ENCODE measurements around the gene GMPR.
A peak's percentile ranks its signal among the peaks of the same experiment; 100 is the strongest.

GMPR gene

DNA sequence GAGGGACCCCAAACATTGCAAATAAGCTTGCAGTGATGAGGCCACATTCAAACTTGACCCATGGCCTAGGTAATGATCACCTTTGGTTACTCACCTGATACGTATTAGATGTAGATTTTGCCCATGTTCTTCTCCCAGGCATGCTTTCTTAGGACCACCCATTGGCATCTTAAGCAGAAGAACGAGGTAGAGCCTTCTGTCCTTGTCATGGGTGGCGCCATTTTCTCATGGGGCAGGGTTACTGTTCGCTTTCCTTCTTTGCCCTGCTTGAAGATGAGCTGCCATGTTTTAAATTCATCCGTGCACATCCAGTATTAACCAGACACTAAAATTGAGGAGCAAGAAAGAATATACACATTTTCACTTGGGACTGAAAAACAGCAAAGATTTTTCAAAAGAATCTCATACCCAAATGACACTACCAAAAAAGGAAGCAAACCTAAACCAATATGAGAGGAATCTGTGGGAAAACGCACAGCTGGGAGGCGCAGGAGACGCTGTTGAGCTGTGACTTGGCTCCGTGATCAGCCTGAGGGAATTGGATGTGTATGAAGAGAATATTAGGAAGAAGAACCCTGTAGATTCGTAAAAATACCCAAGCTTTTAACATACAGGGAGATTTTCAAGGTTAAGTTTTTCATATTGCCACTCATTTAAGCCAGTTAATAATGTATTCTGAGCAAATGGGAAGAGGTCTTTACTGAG, 36.6 kb downstream of the GMPR start:
- DNase-seq: no peak

DNA sequence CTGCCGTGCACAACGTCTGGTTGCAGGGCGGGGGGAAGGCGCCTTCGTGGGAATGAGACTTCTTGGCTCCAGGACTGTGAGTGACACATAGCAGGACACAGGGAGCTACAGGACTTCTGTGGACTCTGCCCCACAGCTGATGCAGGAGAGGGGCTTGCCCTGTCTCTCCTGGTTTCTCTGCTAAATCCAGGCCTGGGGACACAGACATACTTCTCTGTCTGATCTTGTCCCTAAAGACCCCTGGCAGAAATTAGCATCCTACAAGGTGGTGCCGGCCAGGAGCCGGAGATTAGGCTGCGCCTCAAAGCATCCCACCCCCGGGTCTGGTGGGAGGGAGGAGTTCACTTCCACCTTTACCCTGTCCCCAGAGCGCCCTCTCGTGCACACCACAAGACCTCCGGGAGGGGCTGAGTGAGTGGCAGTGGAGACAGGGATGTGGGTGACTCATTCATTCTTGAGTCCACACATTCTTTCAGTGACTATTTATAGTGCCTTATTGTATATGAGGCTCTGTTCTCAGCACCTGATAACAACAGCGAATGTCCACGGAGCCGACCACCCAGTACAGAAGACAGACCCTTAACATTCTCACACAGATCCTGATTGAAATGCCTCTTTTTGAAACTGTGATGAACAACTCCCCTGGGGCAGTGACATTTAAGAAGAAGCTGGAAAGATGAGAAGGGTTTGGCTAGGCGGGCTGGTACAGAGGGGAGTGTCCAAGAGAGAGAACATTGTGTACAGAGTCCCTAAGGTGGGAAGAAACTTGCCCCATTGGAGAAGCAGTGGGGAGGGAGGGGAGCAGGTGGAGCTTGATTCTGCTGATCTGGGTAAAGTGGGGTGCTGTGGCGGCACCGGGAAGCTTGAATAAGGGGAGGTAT, 39.0 kb downstream of the GMPR start:
- no peak for DNase-seq

DNA sequence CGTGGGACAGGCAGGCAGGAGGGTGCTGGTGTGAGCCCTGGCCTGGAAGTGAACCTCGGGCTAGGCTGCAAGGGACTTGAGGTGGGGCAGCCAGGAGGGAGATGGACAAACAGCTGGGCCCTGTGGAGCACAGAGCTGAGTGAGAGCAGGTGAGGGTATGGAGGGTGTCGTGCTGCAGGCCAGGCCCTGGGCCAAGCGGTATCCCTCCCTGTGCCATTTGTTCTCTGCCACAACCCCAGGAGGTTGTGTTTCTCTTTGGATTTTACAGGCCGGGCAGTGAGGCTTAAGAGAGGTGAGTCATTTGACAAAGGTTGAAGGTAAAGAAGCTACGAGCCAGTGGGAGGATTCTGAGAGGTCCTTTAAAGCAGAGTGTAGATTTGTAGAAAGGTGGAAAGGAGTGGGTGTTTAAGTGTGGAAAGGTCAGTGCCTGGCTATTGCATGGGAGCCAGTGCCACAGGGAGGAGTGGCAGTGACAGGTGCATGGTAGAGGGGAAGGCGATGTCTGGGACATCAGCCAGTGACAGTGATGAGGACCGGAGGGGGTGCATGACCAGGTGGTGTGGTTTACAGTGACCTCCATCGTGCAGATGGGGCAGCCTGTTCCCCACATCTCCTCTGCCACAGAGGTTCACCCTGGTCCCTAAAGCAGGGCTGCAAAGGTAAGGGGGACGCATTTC, 39.8 kb downstream of the GMPR start:
- no peak for DNase-seq

DNA sequence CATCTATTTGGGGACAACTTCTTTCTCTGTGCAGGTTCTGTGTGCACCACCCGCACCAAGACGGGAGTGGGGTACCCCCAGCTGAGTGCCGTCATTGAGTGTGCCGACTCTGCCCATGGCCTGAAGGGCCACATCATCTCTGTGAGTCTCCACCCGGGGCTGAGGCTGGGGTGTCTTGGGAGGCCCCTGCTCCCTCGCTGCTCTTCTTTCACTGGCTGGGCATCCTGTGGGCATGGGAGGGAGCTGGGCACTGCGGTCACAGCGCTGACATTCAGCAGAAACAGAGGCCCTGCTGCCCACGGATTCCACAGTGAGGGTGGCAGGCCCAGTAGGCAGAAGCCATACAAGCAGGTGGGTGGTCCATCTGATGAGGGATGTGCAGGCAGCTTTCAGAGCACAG, 40.4 kb downstream of the GMPR start:
- DNase-seq: no peak

DNA sequence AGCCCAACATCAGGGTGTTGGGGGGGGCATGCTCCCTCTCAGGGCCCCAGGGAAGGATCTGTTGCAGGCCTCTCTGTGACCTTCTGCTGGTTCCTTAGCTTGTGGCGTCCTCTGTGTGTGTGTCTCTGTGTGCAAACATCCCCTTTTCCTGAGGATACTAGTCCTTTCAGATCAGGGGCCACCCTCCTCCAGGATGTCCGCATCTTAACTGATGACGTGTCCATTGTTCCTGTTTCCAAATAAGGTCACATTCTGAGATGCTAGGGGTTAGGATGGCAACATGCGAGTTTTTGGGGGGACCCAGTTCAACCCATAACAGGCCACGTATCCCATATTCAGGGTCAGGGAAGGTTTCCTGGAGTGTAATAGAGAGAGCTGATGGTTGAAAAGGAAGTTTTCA, 40.9 kb downstream of the GMPR start:
- no peak for DNase-seq

DNA sequence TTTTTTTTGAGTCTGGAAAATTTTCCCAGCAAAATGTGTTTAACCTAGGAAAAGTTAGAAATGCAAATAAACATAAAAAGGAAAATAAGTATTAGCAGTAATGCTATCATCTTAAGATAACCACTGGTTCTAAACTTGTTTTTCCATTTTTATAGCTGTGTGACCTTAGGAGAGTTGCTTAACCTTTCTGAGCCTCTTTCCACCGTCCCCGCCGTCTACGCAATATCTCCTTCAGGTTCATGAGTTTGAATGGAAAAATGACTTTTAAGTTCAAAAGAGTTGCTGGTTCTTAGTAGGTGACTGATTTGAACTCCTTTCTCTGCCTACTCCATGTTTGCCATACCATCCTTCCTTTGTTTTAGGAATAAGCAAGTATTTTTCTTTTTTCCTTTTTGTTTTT, 44.0 kb downstream of the GMPR start:
- DNase-seq: no peak

DNA sequence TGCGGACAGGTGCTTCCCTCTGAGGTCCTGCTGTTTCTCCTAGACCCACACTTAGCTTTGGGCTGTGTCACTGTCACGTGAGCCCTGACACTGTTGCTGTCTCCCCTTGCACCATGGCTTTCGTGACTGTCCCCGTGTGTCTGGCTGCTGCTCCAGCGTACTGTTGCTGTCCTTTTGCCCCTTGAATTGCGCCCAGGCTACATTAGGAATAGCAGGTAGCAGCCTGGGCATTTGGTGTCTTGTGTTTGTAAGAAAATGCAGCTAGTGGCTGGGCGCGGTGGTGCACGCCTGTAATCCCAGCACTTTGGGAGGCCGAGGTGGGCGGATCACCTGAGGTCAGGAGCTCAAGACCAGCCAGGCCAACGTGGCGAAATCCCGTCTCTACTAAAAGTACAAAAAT, 46.1 kb downstream of the GMPR start:
- no peak for DNase-seq

DNA sequence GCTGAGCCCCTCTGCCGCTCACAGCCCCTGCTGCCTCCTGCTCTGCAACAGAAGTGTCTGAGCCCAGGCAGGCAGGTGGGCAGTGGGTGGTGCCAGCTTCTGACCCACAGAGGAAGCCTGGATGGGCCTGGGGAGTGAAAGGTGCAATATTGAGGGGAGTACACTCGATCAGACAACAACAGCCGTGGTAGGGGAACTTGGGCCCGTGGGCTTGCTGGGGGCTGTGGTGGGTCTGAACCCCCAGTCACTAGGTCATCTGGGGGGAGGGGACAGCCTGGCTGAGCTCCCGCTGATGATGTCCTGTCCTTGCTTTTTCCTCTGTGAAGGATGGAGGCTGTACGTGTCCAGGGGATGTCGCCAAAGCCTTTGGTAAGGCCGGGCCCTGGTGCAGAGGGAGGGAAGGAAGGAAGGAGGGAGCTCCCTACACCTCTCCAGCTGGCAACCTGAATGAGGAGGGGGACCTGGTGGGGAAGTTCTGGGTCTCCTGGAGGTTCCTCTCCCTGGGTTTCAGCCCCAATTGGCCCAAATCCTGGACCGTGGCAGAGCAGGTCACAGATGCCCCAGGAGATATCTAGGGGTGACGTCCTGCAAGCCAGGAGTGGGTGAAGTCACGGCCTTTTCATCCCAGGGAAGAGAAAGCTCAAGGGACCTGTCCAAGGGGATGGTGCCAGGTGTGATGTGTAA, 47.2 kb downstream of the GMPR start:
- DNase-seq: no peak

DNA sequence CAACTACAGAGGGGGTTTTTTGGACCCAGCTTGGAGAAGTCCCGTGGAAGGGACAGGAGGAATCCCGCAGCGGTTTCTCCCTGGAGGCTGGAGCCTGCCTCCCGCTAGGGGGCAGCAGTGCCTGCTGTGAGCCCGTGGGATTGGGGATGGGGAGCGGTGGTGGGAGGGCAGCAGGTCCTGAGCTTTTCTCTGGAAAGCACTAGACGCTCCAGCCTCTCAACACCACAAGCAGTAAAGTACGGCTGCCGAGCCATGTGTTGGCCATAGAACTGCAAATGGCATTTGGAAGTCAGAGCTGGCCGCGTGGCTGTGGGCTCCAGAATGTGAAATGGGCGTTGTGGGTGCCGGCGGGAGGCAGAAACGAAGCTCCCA, 47.8 kb downstream of the GMPR start:
- peak; percentile 65 for DNase-seq

DNA sequence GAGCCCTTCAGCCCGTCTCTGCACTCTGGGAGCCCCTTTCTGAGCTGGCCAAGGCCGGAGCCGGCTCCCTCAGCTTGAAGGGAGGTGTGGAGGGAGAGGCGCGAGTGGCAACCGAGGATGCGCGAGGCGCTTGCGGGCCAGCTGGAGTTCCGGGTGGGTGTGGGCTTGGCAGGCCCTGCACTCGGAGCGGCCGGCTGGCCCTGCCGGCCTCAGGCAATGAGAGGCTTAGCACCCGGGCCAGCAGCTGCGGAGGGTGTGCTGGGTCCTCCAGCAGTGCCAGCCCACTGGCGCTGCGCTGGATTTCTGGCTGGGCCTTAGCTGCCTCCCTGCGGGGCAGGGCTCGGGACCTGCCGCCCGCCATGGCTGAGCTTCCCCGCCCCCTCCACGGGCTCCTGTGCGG, 49.8 kb downstream of the GMPR start:
- no peak for DNase-seq

DNA sequence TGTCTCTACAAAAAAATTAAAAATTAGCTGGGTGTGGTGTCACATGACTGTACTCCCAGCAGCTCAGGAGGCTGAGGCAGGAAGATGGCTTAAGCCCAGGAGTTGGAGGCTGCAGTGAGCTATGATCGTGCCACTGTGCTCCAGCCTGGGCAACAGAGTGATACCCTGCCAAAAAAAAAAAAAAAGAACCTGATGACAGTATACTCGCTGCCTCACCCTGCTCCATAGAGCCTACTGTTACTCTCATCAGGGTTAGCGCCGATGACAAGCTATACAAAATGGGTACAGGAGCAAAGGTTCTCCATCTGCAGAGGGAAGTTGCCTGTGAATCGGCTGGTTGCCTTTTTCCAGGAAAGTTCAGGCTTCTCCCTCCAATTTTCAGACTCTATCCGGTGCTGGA, 53.4 kb downstream of the GMPR start:
- DNase-seq: no peak

DNA sequence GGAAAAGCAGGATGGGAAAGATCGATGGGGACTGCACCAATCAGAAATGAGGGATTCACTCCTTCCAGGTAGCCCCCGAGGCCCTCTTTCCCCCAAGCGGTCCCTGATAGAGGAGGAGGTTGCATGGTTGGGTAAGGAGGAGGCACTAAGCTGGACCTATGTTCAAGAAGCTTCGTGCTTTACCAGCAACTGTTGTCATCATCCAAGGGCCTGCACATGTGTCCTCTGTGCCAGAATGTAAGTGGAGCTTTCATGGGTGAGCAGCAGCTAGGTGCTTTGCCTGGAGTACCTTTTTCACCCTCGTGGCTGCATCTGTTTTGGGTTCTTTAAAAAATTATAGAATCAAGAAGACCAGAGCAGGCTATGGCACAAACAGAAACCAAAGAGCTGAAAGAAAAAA, 54.0 kb downstream of the GMPR start:
- no peak for DNase-seq

DNA sequence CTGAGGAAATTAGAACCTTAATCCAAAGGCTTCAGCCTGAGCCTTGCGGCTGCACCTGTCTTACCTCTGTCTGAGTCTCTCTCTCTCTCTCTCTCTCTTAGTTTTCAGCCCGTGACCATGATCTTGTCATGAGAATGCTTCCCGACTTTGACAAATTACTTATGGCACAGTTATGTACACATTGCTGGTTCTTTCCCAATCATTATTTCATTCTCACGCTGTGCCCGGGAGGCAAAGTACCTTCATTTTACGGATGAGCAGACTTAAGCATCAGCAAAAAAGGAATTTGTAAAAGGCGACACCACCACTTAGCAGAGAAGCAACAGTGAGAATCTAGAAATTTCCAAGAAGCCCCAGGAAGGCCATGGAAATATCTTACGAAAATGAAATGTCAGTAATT, 54.6 kb downstream of the GMPR start:
- DNase-seq: no peak

DNA sequence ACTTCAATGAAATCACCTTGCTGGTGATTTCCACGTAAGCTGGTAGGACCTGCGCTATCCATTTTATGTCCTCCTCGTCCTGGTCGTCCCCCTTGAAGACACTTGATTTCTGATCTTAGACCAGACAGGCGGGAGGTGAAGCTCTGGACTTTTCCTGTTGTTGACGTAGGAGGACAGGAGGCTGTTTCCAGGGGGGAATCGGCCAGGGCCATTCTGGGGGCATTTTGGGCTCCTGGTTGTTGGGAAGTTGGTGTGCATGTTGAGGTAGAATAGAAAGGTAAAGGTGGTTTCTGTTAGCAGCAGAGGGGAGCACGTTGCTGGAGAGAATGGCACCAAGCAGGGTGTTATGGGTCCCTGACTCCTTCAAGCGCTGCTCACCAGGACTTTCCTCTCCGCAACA, 56.0 kb downstream of the GMPR start:
- DNase-seq: no peak

DNA sequence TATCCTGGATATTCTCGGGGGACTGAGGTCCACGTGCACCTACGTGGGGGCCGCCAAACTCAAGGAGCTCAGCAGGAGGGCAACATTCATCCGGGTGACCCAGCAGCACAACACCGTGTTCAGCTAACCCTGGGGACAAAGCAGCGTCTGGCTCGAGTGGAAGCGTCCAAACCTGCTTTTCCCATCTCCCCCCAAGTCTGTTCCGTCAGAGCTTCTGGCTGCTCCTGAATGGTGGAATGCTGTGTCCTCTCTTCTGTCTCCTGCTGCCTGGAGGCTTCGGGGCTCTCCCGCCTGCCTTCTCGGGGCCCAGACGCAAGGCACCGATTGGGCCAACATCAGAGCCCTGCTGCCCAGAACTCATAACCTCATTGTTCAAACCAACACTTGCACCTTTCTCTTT, 56.7 kb downstream of the GMPR start:
- DNase-seq: no peak

DNA sequence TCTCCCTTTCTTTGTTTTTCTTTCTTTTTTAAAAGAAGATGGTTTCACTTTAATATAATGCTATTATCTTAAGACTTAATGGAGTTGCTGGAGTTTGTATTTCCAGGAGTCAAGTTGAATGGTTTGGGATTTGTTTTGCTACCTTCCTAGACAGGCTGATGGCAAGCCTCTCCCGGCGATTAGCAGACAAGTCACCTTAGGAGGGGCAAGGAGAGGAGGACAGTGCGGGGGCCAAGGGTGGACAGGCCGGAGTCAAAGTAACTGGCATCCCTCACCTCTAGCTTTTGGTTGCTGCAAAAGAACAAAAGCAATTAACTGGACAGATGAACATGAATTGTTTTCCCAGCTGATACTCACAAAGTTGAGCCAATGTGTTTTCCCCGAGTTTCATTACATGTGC, 57.1 kb downstream of the GMPR start:
- no peak for DNase-seq

DNA sequence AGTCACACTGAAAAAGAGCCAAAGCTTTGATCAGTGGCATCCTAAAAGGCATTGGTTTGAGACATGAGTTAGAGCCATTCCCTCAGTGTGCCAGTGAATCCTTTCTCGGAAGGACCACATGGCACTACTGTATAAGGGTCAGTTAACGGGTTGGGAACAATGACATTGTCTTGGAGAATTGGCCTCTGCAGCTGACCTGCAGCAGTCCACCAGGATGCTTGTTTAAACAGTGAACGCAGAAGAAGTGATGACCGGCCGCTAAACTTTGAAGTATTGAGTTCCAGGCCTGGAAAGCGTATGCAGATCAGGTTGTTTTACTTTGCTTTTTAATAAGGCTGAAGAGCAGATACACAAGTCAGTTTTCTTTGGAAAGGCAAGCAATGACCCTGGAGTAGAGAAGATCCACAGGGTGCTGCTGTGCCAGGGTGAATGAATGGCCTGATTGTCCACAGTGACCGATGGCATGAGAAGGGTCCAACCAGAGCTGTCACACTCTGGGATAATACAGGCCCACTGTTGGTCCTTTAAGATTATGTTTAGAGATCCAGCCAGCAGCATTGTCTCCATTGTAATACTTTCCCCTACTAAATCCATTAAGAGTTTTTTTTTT, 57.8 kb downstream of the GMPR start:
- no peak for DNase-seq

DNA sequence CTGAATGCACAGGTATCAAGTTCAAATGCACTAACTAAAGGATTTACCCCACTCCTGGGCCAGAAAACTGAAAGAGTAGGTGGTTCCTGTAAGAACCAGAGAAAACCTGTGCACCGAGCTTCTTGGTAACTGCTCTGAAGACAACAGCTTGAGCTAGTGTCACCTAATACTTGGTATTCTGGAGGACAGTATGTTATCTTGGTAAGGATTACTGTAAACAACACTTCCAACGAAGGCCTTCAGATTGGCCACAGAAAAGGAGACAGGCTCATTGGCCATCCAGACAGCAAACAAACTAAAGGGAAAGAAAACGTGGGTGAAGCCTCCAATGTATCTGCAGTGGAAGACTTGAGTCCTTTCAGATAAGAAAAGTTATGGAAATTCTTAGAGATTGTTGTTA, 61.5 kb downstream of the GMPR start:
- DNase-seq: no peak

DNA sequence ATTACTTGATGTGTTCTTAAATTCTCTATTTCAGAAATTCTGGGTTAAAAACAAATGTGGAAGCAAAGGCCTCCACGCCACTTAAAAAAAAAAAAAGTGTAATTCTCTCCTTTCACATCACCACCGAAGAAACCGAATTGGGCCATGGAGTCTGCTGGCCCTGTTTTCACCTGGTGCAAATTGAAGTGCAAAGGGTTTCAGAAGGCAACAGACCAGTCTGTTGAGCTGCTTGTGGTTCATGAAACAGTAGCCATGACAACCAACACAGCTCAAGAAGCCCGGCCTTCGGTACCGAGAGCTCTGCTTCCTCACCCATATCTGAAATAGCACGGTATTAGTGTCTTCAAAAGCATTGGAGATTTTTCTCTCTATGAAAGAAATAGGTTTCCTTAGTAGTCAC, 63.1 kb downstream of the GMPR start:
- DNase-seq: no peak

DNA sequence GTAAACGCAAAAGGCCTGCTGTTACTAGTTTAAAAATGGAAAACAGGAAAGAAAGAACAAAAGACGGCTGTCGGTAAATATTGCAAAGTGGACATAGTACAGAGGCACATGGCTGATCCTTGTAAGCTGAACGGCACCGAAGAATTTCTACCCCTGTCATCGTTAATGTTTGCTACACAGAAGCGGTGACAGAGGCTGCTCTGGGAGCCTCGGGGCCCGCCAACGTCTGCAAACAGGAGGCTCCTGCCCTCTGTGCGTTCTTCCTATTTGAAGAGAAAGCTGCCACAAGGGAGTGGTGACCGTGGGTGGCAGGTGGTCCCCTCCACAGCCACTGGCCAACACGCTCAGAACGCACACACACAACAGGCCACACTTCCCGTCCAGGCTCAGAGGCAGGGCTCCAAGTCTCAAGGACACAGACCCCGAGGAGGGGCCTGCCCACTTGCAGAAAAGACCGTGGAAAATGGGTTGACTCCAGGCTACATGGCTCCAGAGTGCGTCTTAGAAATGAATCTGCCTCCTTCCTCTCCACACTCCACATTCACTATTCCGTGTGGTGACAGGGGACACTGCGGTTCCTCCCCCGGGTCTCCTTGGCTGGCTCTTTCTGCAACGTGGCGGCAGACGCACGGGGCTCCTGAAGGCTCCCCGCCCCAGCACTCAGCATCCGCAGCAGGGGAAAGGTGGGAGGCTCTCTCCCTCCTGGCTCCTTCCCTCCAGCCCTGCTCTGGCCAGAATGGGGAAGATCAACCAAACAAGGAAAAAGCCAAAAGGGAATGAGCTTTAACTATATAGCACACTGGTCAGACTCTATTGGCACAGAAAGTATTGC, 64.5 kb downstream of the GMPR start:
- DNase-seq: no peak

DNA sequence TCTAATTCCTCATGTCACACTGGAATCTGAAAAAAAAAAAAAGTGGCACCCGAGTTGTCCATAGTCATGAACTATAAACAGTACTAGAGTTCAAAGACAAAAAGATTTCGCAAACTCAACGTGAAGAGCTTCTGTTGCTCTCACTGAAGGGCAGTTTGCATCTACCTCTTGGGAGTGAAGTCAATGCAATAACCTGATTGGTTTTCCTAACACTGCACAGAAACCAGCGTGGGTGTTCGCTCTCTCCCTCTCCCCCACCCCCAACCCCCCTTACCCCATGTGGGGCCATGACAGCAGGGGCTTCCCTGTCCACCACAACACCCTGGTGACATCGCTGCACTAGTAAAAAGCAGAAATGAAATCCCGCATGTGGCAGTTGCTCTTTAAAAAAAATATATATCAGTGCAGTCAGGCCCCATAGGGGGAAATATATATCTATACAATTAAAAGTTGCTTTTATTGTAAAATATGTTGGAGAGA, 66.9 kb downstream of the GMPR start:
- no peak for DNase-seq

DNA sequence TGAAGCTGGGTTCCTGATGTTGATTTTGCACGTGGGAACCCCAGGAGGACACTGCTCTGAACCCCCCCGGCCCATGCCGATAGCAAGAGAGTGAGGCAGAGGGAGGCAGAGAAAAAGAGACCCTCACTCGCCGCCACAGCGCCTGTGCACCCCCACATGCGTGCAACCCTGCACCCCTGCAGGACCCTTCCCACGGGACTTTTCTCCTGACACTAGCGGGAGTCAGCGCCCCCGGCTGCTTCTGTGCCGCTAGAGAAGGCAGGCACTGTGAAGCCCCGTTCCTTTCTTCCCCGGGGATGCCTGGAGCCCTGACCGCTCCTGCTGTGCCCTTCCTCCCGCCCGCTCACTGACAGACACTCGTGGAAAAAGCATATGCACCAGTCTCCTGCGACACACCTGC, 67.4 kb downstream of the GMPR start:
- no peak for DNase-seq
